H9 (cell line): ENCODE data around the gene MAD1L1. TPM values are rescaled to one million over a fixed set of nuclear protein-coding genes. Genes with fewer than 3 reads are reported as not detected.

Experiments
- DNase-seq: peaks from one replicate; pipeline ENCODE4 v3.0.0-alpha.2; 2017
- H2AFZ ChIP-seq: one replicate; pipeline ENCODE4 v1.6.1; 2013; ENCODE audit warnings: mild to moderate bottlenecking, low read length, control low read depth, moderate library complexity
- H2AK5ac ChIP-seq: 2 replicates; pipeline ENCODE4 v1.6.1; 2013; ENCODE audit warnings: low read length, control low read depth, mixed read lengths; ENCODE audit not compliant: insufficient read length
- H2BK120ac ChIP-seq: one replicate; pipeline ENCODE4 v1.6.1; 2013; ENCODE audit warnings: low read depth, mild to moderate bottlenecking, low read length, control low read depth, inconsistent platforms; ENCODE audit not compliant: poor library complexity, severe bottlenecking
- H2BK12ac ChIP-seq: 2 replicates; pipeline ENCODE4 v1.6.1; 2013; ENCODE audit warnings: low read length, control low read depth, mixed read lengths, low read depth; ENCODE audit not compliant: insufficient read length
- H2BK15ac ChIP-seq: 2 replicates; pipeline ENCODE4 v1.6.1; 2013; ENCODE audit warnings: low read depth, low read length, control low read depth
- H2BK20ac ChIP-seq: one replicate; pipeline ENCODE4 v1.6.1; 2013; ENCODE audit warnings: low read depth, mild to moderate bottlenecking, low read length, control low read depth, inconsistent platforms; ENCODE audit not compliant: poor library complexity, severe bottlenecking
- H2BK5ac ChIP-seq: 2 replicates; pipeline ENCODE4 v1.6.1; 2013; ENCODE audit warnings: low read length, control low read depth, mixed read lengths; ENCODE audit not compliant: insufficient read length
- H3K14ac ChIP-seq: 2 replicates; pipeline ENCODE4 v1.6.1; 2013; ENCODE audit warnings: low read length, control low read depth; ENCODE audit not compliant: insufficient read depth
- H3K18ac ChIP-seq: 2 replicates; pipeline ENCODE4 v1.6.1; 2013; ENCODE audit warnings: low read depth, mild to moderate bottlenecking, mixed read lengths, low read length, control low read depth; ENCODE audit not compliant: insufficient read length
- H3K23ac ChIP-seq: 2 replicates; pipeline ENCODE4 v1.6.1; 2013; ENCODE audit warnings: low read length, control low read depth, mixed read lengths, low read depth; ENCODE audit not compliant: insufficient read length
- H3K23me2 ChIP-seq: 2 replicates; pipeline ENCODE4 v1.6.1; 2013; ENCODE audit warnings: low read depth, mild to moderate bottlenecking, mixed read lengths, low read length, control low read depth; ENCODE audit not compliant: insufficient read length, poor library complexity, severe bottlenecking
- H3K27ac ChIP-seq: 2 replicates; pipeline ENCODE4 v1.5.1; 2013; ENCODE audit warnings: low read length, control low read depth, mixed read lengths, low read depth; ENCODE audit not compliant: insufficient read length
- H3K27me3 ChIP-seq: 2 replicates; pipeline ENCODE4 v1.6.1; 2013; ENCODE audit warnings: low read length, control low read depth, inconsistent platforms; ENCODE audit not compliant: insufficient read depth
- H3K4ac ChIP-seq: 2 replicates; pipeline ENCODE4 v1.6.1; 2013; ENCODE audit warnings: low read depth, mild to moderate bottlenecking, control low read depth, inconsistent platforms, low read length, moderate library complexity
- H3K4me1 ChIP-seq: 2 replicates; pipeline ENCODE4 v1.6.1; 2013; ENCODE audit warnings: low read length, control low read depth, inconsistent platforms; ENCODE audit not compliant: insufficient read depth
- H3K4me2 ChIP-seq: 2 replicates; pipeline ENCODE4 v1.6.1; 2013; ENCODE audit warnings: low read length, control low read depth, mixed read lengths; ENCODE audit not compliant: insufficient read length, insufficient read depth
- H3K56ac ChIP-seq: 2 replicates; pipeline ENCODE4 v1.6.1; 2013; ENCODE audit warnings: low read depth, mild to moderate bottlenecking, mixed read lengths, low read length, control low read depth; ENCODE audit not compliant: insufficient read length
- H3K79me1 ChIP-seq: 2 replicates; pipeline ENCODE4 v1.6.1; 2013; ENCODE audit warnings: low read depth, mild to moderate bottlenecking, moderate library complexity, low read length, control low read depth, inconsistent platforms; ENCODE audit not compliant: insufficient read depth, poor library complexity, severe bottlenecking
- H3K79me2 ChIP-seq: 2 replicates; pipeline ENCODE4 v1.6.1; 2013; ENCODE audit warnings: low read length, control low read depth, inconsistent platforms; ENCODE audit not compliant: insufficient read depth
- H3K9ac ChIP-seq: 2 replicates; pipeline ENCODE4 v1.6.1; 2013; ENCODE audit warnings: low read length, control low read depth, mixed read lengths; ENCODE audit not compliant: insufficient read length; ENCODE audit errors: extremely low read depth
- H3K9me3 ChIP-seq: one replicate; pipeline ENCODE4 v1.6.1; 2013; ENCODE audit warnings: low read depth, low read length, inconsistent platforms; ENCODE audit not compliant: control insufficient read depth
- H3T11ph ChIP-seq: one replicate; pipeline ENCODE4 v1.6.1; 2013; ENCODE audit warnings: mild to moderate bottlenecking, low read length, control low read depth, inconsistent platforms
- H4K20me1 ChIP-seq: one replicate; pipeline ENCODE4 v1.6.1; 2013; ENCODE audit not compliant: control insufficient read depth, insufficient read length, insufficient read depth
- H4K5ac ChIP-seq: 2 replicates; pipeline ENCODE4 v1.6.1; 2013; ENCODE audit warnings: low read depth, mild to moderate bottlenecking, mixed read lengths, low read length, control low read depth; ENCODE audit not compliant: insufficient read length
- H4K8ac ChIP-seq: replicated peaks from 2 replicates; pipeline ENCODE4 v1.6.1; 2013; ENCODE audit warnings: low read length, control low read depth, mixed read lengths, low read depth; ENCODE audit not compliant: insufficient read length
- H4K91ac ChIP-seq: 2 replicates; pipeline ENCODE4 v1.6.1; 2013; ENCODE audit warnings: low read depth, mild to moderate bottlenecking, moderate library complexity, mixed read lengths, low read length, control low read depth; ENCODE audit not compliant: insufficient read length
- H3K27ac Mint-ChIP-seq, 3 experiments: 2 replicates in 2 of 3; 3 replicates in 1 of 3; pipeline ENCODE4 v1.8.0; 2020 to 2021; ENCODE audit warnings: mixed read lengths in 3 of 3, mild to moderate bottlenecking in 1 of 3, moderate library complexity in 1 of 3
- H3K27me3 Mint-ChIP-seq: 2 replicates; pipeline ENCODE4 v1.8.0; 2021; ENCODE audit warnings: low read depth, mild to moderate bottlenecking, moderate library complexity, mixed read lengths
- H3K36me3 Mint-ChIP-seq, 3 experiments: 2 replicates in 2 of 3; 3 replicates in 1 of 3; pipeline ENCODE4 v1.8.0; 2020 to 2021; ENCODE audit warnings: low read depth in 3 of 3, mixed read lengths in 3 of 3; ENCODE audit not compliant: insufficient read depth in 1 of 3
- H3K4me1 Mint-ChIP-seq, 2 experiments: 2 replicates each; pipeline ENCODE4 v1.8.0; 2020; ENCODE audit warnings: mixed read lengths in 2 of 2
- H3K4me3 Mint-ChIP-seq, 2 experiments: 2 replicates in 1 of 2; 3 replicates in 1 of 2; pipeline ENCODE4 v1.8.0; 2020 to 2021; ENCODE audit warnings: mild to moderate bottlenecking in 2 of 2, mixed read lengths in 2 of 2, moderate library complexity in 1 of 2
- H3K9me3 Mint-ChIP-seq, 2 experiments: 2 replicates in 1 of 2; 3 replicates in 1 of 2; pipeline ENCODE4 v1.8.0; 2020; ENCODE audit warnings: mild to moderate bottlenecking in 2 of 2, mixed read lengths in 2 of 2, moderate library complexity in 1 of 2
- CTCF ChIP-seq: fragments of 200-600 bp; sonication (generic); conservative IDR thresholded peaks from 3 replicates; pipeline ENCODE4 v1.8.0; 2021; ENCODE audit warnings: antibody characterized with exemption, mild to moderate bottlenecking
- whole genome bisulfite sequencing: extraction: QIAGEN DNeasy Blood & Tissue Kit; methylation state at CpG from one replicate; pipeline ENCODE4 v1.1.7; 2013; ENCODE audit warnings: missing lambda C conversion rate, low lambda C conversion rate, mixed read lengths; ENCODE audit not compliant: insufficient read length; ENCODE audit errors: extremely low coverage; 5-methylcytosine and 5-hydroxymethylcytosine counted together
- total RNA-seq: library from RNA; stranded (reverse); gene quantifications from 2 replicates; pipeline ENCODE4 v1.2.1, GENCODE V29; 2021

The MAD1L1 gene
- total RNA-seq, 1 experiment from 2014 or later, result 39.0 TPM

GRCh38 chr7:2163600-2164555, 68.9 kb downstream of the MAD1L1 start:
- H3T11ph ChIP-seq, result no peak overlapping the region
- no peaks in the 10 kb centered on the region for H3K79me1 ChIP-seq
- Mint-ChIP-seq H3K27me3 (no peaks in the 10 kb centered on the region), H3K36me3 (peaks cover 11 to 29% (median 13%) of the 10 kb centered on the region in 3 experiments; a peak in 6 of 7 replicates), H3K4me1 (peaks cover 39 to 46% of the 10 kb centered on the region in 2 experiments), H3K4me3 (no peak overlapping the region), H3K27ac (peak overlapping the region; percentile 59 to 95 (median 87); a peak in 5 of 7 replicates), H3K9me3 (peaks cover 3 to 5% of the 10 kb centered on the region in 2 experiments; a peak in 4 of 5 replicates)
- H4K5ac ChIP-seq, result no peak overlapping the region
- no peak overlapping the region for H2BK5ac ChIP-seq
- H2BK120ac ChIP-seq, result no peak overlapping the region
- no peak overlapping the region for H3K4ac ChIP-seq
- no CpG with 5 or more reads among the region's 22 CpGs for WGBS
- no peaks in the 10 kb centered on the region for H3K27me3 ChIP-seq
- H2AFZ ChIP-seq, result no peak overlapping the region
- H3K23me2 ChIP-seq, result no peaks in the 10 kb centered on the region
- H3K9ac ChIP-seq, result no peak overlapping the region
- H3K23ac ChIP-seq, result no peak overlapping the region
- TF ChIP-seq CTCF, result no peak
- no peaks in the 10 kb centered on the region for H3K9me3 ChIP-seq
- no peak overlapping the region; the same call in 1 of the 2 replicates for H3K14ac ChIP-seq
- DNase-seq, result no peak
- no peak overlapping the region for H4K8ac ChIP-seq
- no peak overlapping the region for H3K18ac ChIP-seq
- H3K4me2 ChIP-seq, result no peak overlapping the region
- no peak overlapping the region for H2BK15ac ChIP-seq
- no peaks in the 10 kb centered on the region for H4K20me1 ChIP-seq
- no peak overlapping the region for H3K56ac ChIP-seq
- no peak overlapping the region for H4K91ac ChIP-seq
- no peak overlapping the region for H2BK20ac ChIP-seq
- H3K4me1 ChIP-seq, result no peaks in the 10 kb centered on the region; the same call in 1 of the 2 replicates
- H3K79me2 ChIP-seq, result no peaks in the 10 kb centered on the region
- H3K27ac ChIP-seq, result no peak overlapping the region
- no peak overlapping the region for H2BK12ac ChIP-seq
- no peak overlapping the region for H2AK5ac ChIP-seq
